A673 (cell line): ENCODE data around the gene MDN1.

ENCODE experiments used
- CTCF ChIP-seq: fragments of 300-800, 200-600 bp; sonication (generic); conservative IDR thresholded peaks from 2 replicates; pipeline ENCODE4 v1.5.1; 2017; ENCODE audit warnings: low read depth, mild to moderate bottlenecking, antibody characterized with exemption, low read length, moderate library complexity, mixed read lengths
- EZH2 ChIP-seq: fragments of 200-600 bp; sonication (generic); IDR thresholded peaks from 2 replicates; pipeline ENCODE4 v1.6.1; 2017; ENCODE audit warnings: borderline replicate concordance, low read depth, mild to moderate bottlenecking, mixed read lengths, antibody characterized with exemption, low read length; ENCODE audit not compliant: poor library complexity, severe bottlenecking

GRCh38 chr6:89776583-89777233 lies 42.9 kb downstream of the MDN1 start:
- no peak for TF ChIP-seq CTCF
- TF ChIP-seq EZH2 = no peak
